ENCODE data around the gene DAAM2. TPM values are rescaled to one million over a fixed set of nuclear protein-coding genes. Genes with fewer than 3 reads are reported as not detected.

Gene DAAM2
- total and polyA plus RNA-seq, 4 experiments from 2014 or later = not detected

GRCh38 chr6:39776581-39776980 lies 15.6 kb upstream of the DAAM2 start:
- H3K9me3 ChIP-seq (ENCODE audit: control insufficient read depth in 1 of 2, low read length in 2 of 2) = no peaks in the 10 kb centered on the region
- Mint-ChIP-seq H3K4me3 (no peak overlapping the region), H3K27ac (no peak overlapping the region), H3K9me3 (peaks cover 0 to 4% (median 0%) of the 10 kb centered on the region in 8 donors), H3K27me3 (no peaks in the 10 kb centered on the region), H3K36me3 (no peaks in the 10 kb centered on the region), H3K4me1 (no peaks in the 10 kb centered on the region)
- no peaks in the 10 kb centered on the region for H3K36me3 ChIP-seq (ENCODE audit: insufficient read depth, low read length)
- POLR2A ChIA-PET (ENCODE audit: partially characterized antibody) = no interaction called here
- no peak overlapping the region for H3K4me3 ChIP-seq (ENCODE audit: low read length in 2 of 2)
- no peak for DNase-seq
- H3K27ac ChIP-seq (ENCODE audit: low read depth, low read length) = no peak overlapping the region
- intact Hi-C loops (cut with micrococcal nuclease) = no loop called here
- H3K4me1 ChIP-seq (ENCODE audit: insufficient read depth, low read length) = no peaks in the 10 kb centered on the region
- H3K27me3 ChIP-seq (ENCODE audit: insufficient read depth, low read length) = no peaks in the 10 kb centered on the region
- CTCF ChIA-PET (ENCODE audit: partially characterized antibody) = no interaction called here

- no peak overlapping the region for H3K27ac Mint-ChIP-seq
- H3K4me1 ChIP-seq (ENCODE audit: insufficient read depth, low read length) = no peaks in the 10 kb centered on the region
- no peak overlapping the region for H3K4me3 ChIP-seq (ENCODE audit: low read length in 2 of 2)
- no peaks in the 10 kb centered on the region for H3K27me3 ChIP-seq (ENCODE audit: insufficient read depth, low read length)
- no peak overlapping the region for H3K27ac ChIP-seq (ENCODE audit: low read depth, low read length)
- no peaks in the 10 kb centered on the region for H3K36me3 Mint-ChIP-seq
- DNase-seq = no peak
- no peaks in the 10 kb centered on the region for H3K27me3 Mint-ChIP-seq
- no peaks in the 10 kb centered on the region for H3K36me3 ChIP-seq (ENCODE audit: insufficient read depth, low read length)
- intact Hi-C loops (cut with micrococcal nuclease) = no loop called here
- H3K9me3 ChIP-seq (ENCODE audit: control insufficient read depth in 1 of 2, low read length in 2 of 2) = no peaks in the 10 kb centered on the region
- ChIA-PET CTCF (ENCODE audit: partially characterized antibody) (no interaction called here), POLR2A (ENCODE audit: partially characterized antibody) (no interaction called here)
- H3K9me3 Mint-ChIP-seq = peaks cover 0 to 4% (median 0%) of the 10 kb centered on the region in 8 donors
- no peak overlapping the region for H3K4me3 Mint-ChIP-seq
- no peaks in the 10 kb centered on the region for H3K4me1 Mint-ChIP-seq
Measured at GRCh38 chr6:39777218-39777617, 15.0 kb upstream of the DAAM2 start.

- no peak for DNase-seq
- no peak overlapping the region for H3K27ac ChIP-seq (ENCODE audit: low read depth, low read length)
- no peaks in the 10 kb centered on the region for H3K4me1 ChIP-seq (ENCODE audit: insufficient read depth, low read length)
- Mint-ChIP-seq H3K4me1 (no peaks in the 10 kb centered on the region), H3K27ac (no peak overlapping the region), H3K36me3 (no peaks in the 10 kb centered on the region), H3K9me3 (peaks cover 0 to 4% (median 0%) of the 10 kb centered on the region in 8 donors), H3K4me3 (no peak overlapping the region), H3K27me3 (no peaks in the 10 kb centered on the region)
- H3K4me3 ChIP-seq (ENCODE audit: low read length in 2 of 2) = no peak overlapping the region
- H3K36me3 ChIP-seq (ENCODE audit: insufficient read depth, low read length) = no peaks in the 10 kb centered on the region
- ChIA-PET POLR2A (ENCODE audit: partially characterized antibody) (no interaction called here), CTCF (ENCODE audit: partially characterized antibody) (no interaction called here)
- no peaks in the 10 kb centered on the region for H3K9me3 ChIP-seq (ENCODE audit: control insufficient read depth in 1 of 2, low read length in 2 of 2)
- intact Hi-C loops (cut with micrococcal nuclease) = no loop called here
- no peaks in the 10 kb centered on the region for H3K27me3 ChIP-seq (ENCODE audit: insufficient read depth, low read length)
Measured at GRCh38 chr6:39777661-39778060, 14.5 kb upstream of the DAAM2 start.

GRCh38 chr6:39778581-39779255 lies 13.5 kb upstream of the DAAM2 start:
- Mint-ChIP-seq H3K27me3 (no peaks in the 10 kb centered on the region), H3K36me3 (no peaks in the 10 kb centered on the region), H3K4me1 (no peaks in the 10 kb centered on the region), H3K4me3 (no peak overlapping the region), H3K27ac (no peak overlapping the region), H3K9me3 (peaks cover 0 to 9% (median 5%) of the 10 kb centered on the region in 8 donors)
- Histone ChIP-seq H3K27me3 (ENCODE audit: insufficient read depth, low read length) (no peaks in the 10 kb centered on the region), H3K4me3 (ENCODE audit: low read length in 2 of 2) (no peak overlapping the region), H3K36me3 (ENCODE audit: insufficient read depth, low read length) (no peaks in the 10 kb centered on the region), H3K27ac (ENCODE audit: low read depth, low read length) (no peak overlapping the region), H3K4me1 (ENCODE audit: insufficient read depth, low read length) (no peaks in the 10 kb centered on the region), H3K9me3 (ENCODE audit: control insufficient read depth in 1 of 2, low read length in 2 of 2) (no peaks in the 10 kb centered on the region)
- ChIA-PET CTCF (ENCODE audit: partially characterized antibody) (no interaction called here), POLR2A (ENCODE audit: partially characterized antibody) (no interaction called here)
- intact Hi-C loops (cut with micrococcal nuclease) = no loop called here
- no peak for DNase-seq

- H3K4me1 ChIP-seq (ENCODE audit: insufficient read depth, low read length) = no peaks in the 10 kb centered on the region
- no peak for DNase-seq
- CTCF ChIA-PET (ENCODE audit: partially characterized antibody) = no interaction called here
- Mint-ChIP-seq H3K4me1 (no peaks in the 10 kb centered on the region), H3K36me3 (no peaks in the 10 kb centered on the region), H3K27ac (no peak overlapping the region), H3K4me3 (no peak overlapping the region), H3K9me3 (peaks cover 0 to 15% (median 6%) of the 10 kb centered on the region in 8 donors), H3K27me3 (peaks cover 4 to 5% of the 10 kb centered on the region in 2 donors)
- no peak overlapping the region for H3K27ac ChIP-seq (ENCODE audit: low read depth, low read length)
- POLR2A ChIA-PET (ENCODE audit: partially characterized antibody) = no interaction called here
- intact Hi-C loops (cut with micrococcal nuclease) = no loop called here
- H3K36me3 ChIP-seq (ENCODE audit: insufficient read depth, low read length) = no peaks in the 10 kb centered on the region
- no peak overlapping the region for H3K4me3 ChIP-seq (ENCODE audit: low read length in 2 of 2)
- H3K27me3 ChIP-seq (ENCODE audit: insufficient read depth, low read length) = no peaks in the 10 kb centered on the region
- H3K9me3 ChIP-seq (ENCODE audit: control insufficient read depth in 1 of 2, low read length in 2 of 2) = no peaks in the 10 kb centered on the region
Measured at GRCh38 chr6:39785281-39785680, 6.9 kb upstream of the DAAM2 start.

- intact Hi-C loops (cut with micrococcal nuclease) = no loop called here
- H3K27ac Mint-ChIP-seq = no peak overlapping the region
- CTCF ChIA-PET (ENCODE audit: partially characterized antibody) = no interaction called here
Measured at GRCh38 chr6:39786649-39787048, 5.5 kb upstream of the DAAM2 start.

GRCh38 chr6:39787322-39787721 lies 4.9 kb upstream of the DAAM2 start:
- peaks cover 12% of the 10 kb centered on the region in 2 donors for H3K27me3 Mint-ChIP-seq
- Histone ChIP-seq H3K27me3 (ENCODE audit: insufficient read depth, low read length) (no peaks in the 10 kb centered on the region), H3K9me3 (ENCODE audit: control insufficient read depth in 1 of 2, low read length in 2 of 2) (no peaks in the 10 kb centered on the region), H3K27ac (ENCODE audit: low read depth, low read length) (no peak overlapping the region), H3K4me3 (ENCODE audit: low read length in 2 of 2) (no peak overlapping the region), H3K36me3 (ENCODE audit: insufficient read depth, low read length) (no peaks in the 10 kb centered on the region), H3K4me1 (ENCODE audit: insufficient read depth, low read length) (no peaks in the 10 kb centered on the region)
- POLR2A ChIA-PET (ENCODE audit: partially characterized antibody) = no interaction called here
- peaks cover 0 to 15% (median 6%) of the 10 kb centered on the region in 8 donors for H3K9me3 Mint-ChIP-seq
- intact Hi-C loops (cut with micrococcal nuclease) = no loop called here
- no peak overlapping the region for H3K27ac Mint-ChIP-seq
- H3K4me1 Mint-ChIP-seq = no peaks in the 10 kb centered on the region
- H3K36me3 Mint-ChIP-seq = no peaks in the 10 kb centered on the region
- CTCF ChIA-PET (ENCODE audit: partially characterized antibody) = no interaction called here
- H3K4me3 Mint-ChIP-seq = no peak overlapping the region
- DNase-seq = no peak

More at GRCh38 chr6:39786649-39787048, 5.5 kb upstream of the DAAM2 start:
- Mint-ChIP-seq H3K4me1 (no peaks in the 10 kb centered on the region), H3K4me3 (no peak overlapping the region), H3K9me3 (peaks cover 0 to 15% (median 6%) of the 10 kb centered on the region in 8 donors), H3K27me3 (peaks cover 11 to 12% of the 10 kb centered on the region in 2 donors), H3K36me3 (no peaks in the 10 kb centered on the region)
- Histone ChIP-seq H3K36me3 (ENCODE audit: insufficient read depth, low read length) (no peaks in the 10 kb centered on the region), H3K27ac (ENCODE audit: low read depth, low read length) (no peak overlapping the region), H3K4me1 (ENCODE audit: insufficient read depth, low read length) (no peaks in the 10 kb centered on the region), H3K4me3 (ENCODE audit: low read length in 2 of 2) (no peak overlapping the region), H3K27me3 (ENCODE audit: insufficient read depth, low read length) (no peaks in the 10 kb centered on the region), H3K9me3 (ENCODE audit: control insufficient read depth in 1 of 2, low read length in 2 of 2) (no peaks in the 10 kb centered on the region)
- POLR2A ChIA-PET (ENCODE audit: partially characterized antibody) = no interaction called here
- DNase-seq = no peak

- DNase-seq = no peak
- H3K36me3 ChIP-seq (ENCODE audit: insufficient read depth, low read length) = no peaks in the 10 kb centered on the region
- Mint-ChIP-seq H3K27me3 (peaks cover 31 to 35% of the 10 kb centered on the region in 2 donors), H3K9me3 (peaks cover 0 to 2% (median 0%) of the 10 kb centered on the region in 8 donors), H3K4me1 (no peaks in the 10 kb centered on the region), H3K27ac (no peak overlapping the region), H3K36me3 (no peaks in the 10 kb centered on the region), H3K4me3 (no peak overlapping the region)
- ChIA-PET POLR2A (ENCODE audit: partially characterized antibody) (no interaction called here), CTCF (ENCODE audit: partially characterized antibody) (no interaction called here)
- H3K27ac ChIP-seq (ENCODE audit: low read depth, low read length) = no peak overlapping the region
- intact Hi-C loops (cut with micrococcal nuclease) = no loop called here
- H3K4me3 ChIP-seq (ENCODE audit: low read length in 2 of 2) = no peak overlapping the region
- no peaks in the 10 kb centered on the region for H3K4me1 ChIP-seq (ENCODE audit: insufficient read depth, low read length)
- H3K9me3 ChIP-seq (ENCODE audit: control insufficient read depth in 1 of 2, low read length in 2 of 2) = no peaks in the 10 kb centered on the region
- peaks cover 9% of the 10 kb centered on the region for H3K27me3 ChIP-seq (ENCODE audit: insufficient read depth, low read length)
Measured at GRCh38 chr6:39790772-39791171, 1.4 kb upstream of the DAAM2 start.

Data from CD4-positive, alpha-beta memory T cell (primary cell).